Stimulated activated CD8-positive, alpha-beta memory T cell treated with anti-CD3 and anti-CD28 coated beads, Interleukin-15, amount 100 ng/mL, for 1 hour (primary cell): ENCODE data around the gene ARID3B.
"Not testable (repeated sequence)": the region's sequence is repeated elsewhere in the genome, so short reads cannot be mapped to it uniquely, and the experiment has no call there.

Experiments used
- DNase-seq: peaks from one replicate; pipeline ENCODE4 v3.0.0-alpha.2; 2020; ENCODE audit warnings: low read depth

Gene ARID3B

GRCh38 chr15:74621546-74621920 is 80.5 kb downstream of the ARID3B start:
- no peak for DNase-seq

GRCh38 chr15:74621936-74622335 is 80.9 kb downstream of the ARID3B start:
- no peak for DNase-seq

- no peak for DNase-seq
These were observed 81.7 kb downstream of the ARID3B start for GRCh38 chr15:74622758-74623157.

GRCh38 chr15:74624020-74624602 is 83.1 kb downstream of the ARID3B start:
- DNase-seq: no peak

- DNase-seq: no peak
These were observed 84.7 kb downstream of the ARID3B start for GRCh38 chr15:74625693-74626092.

GRCh38 chr15:74626336-74626735 is 85.3 kb downstream of the ARID3B start:
- no peak for DNase-seq

- no peak for DNase-seq
These were observed 86.0 kb downstream of the ARID3B start for GRCh38 chr15:74626752-74627692.

GRCh38 chr15:74627766-74628165 is 86.7 kb downstream of the ARID3B start:
- no peak for DNase-seq

- no peak for DNase-seq
These were observed 87.2 kb downstream of the ARID3B start for GRCh38 chr15:74628199-74628598.

- DNase-seq: no peak
These were observed 87.9 kb downstream of the ARID3B start for GRCh38 chr15:74628949-74629348.

GRCh38 chr15:74629696-74630095 is 88.7 kb downstream of the ARID3B start:
- DNase-seq: not testable (repeated sequence)

GRCh38 chr15:74630284-74631086 is 89.5 kb downstream of the ARID3B start:
- no peak for DNase-seq

GRCh38 chr15:74631087-74631385 is 90.0 kb downstream of the ARID3B start:
- no peak for DNase-seq

- no peak for DNase-seq
These were observed 90.4 kb downstream of the ARID3B start for GRCh38 chr15:74631408-74631807.

- DNase-seq: peak; percentile 30
These were observed 91.0 kb downstream of the ARID3B start for GRCh38 chr15:74631935-74632560.

GRCh38 chr15:74632601-74633000 is 91.6 kb downstream of the ARID3B start:
- no peak for DNase-seq

GRCh38 chr15:74633781-74634180 is 92.8 kb downstream of the ARID3B start:
- DNase-seq: no peak

- DNase-seq: peak; percentile 48
These were observed 94.2 kb downstream of the ARID3B start for GRCh38 chr15:74635228-74635627.

GRCh38 chr15:74636984-74637383 is 96.0 kb downstream of the ARID3B start:
- DNase-seq: no peak

GRCh38 chr15:74641151-74641550 is 100.1 kb downstream of the ARID3B start:
- no peak for DNase-seq

- no peak for DNase-seq
These were observed 101.3 kb downstream of the ARID3B start for GRCh38 chr15:74642348-74642733.
